CD4-positive, alpha-beta T cell (primary cell): ENCODE measurements around the gene ID1. TPM values are rescaled to one million over a fixed set of nuclear protein-coding genes. Genes with fewer than 3 reads are reported as not detected.

Experiments
- ATAC-seq: fragments of 200-7000 bp; cut with Tn5 transposase; one replicate; pipeline ENCODE4 v1.10.0; 2022; ENCODE audit warnings: mild to moderate bottlenecking; ENCODE audit not compliant: poor library complexity
- CTCF ChIA-PET: fragments of 350-600 bp; sonication (Branson Sonifier 250); formaldehyde crosslinking; loops from one replicate; lab custom pipeline; 2021; ENCODE audit warnings: antibody characterized with exemption, inconsistent platforms; lab: Charles Lee
- POLR2A ChIA-PET: fragments of 350-600 bp; sonication (Branson Sonifier 250); formaldehyde crosslinking; loops from one replicate; lab custom pipeline; 2021; ENCODE audit warnings: antibody characterized with exemption, inconsistent platforms; lab: Charles Lee
- DNase-seq, 14 experiments: peaks; one replicate each; pipeline ENCODE4 v3.0.0-alpha.2; 2013 to 2020; ENCODE audit warnings: mixed read lengths in 2 of 14
- H3K27ac ChIP-seq, 2 donors: one replicate each; pipeline versions ENCODE4 v1.5.1 to v1.7.0; 2013; ENCODE audit warnings: low read length in 2 of 2, low read depth in 1 of 2, mild to moderate bottlenecking in 1 of 2
- H3K27me3 ChIP-seq, 2 experiments: 1 replicate in 1 of 2; 2 replicates in 1 of 2; pipeline versions ENCODE4 v1.6.1 to v1.7.0; 2013; ENCODE audit warnings: low read length in 2 of 2, control low read depth in 1 of 2, mild to moderate bottlenecking in 1 of 2, moderate library complexity in 1 of 2; ENCODE audit not compliant: insufficient read depth in 2 of 2, control insufficient read depth in 1 of 2
- H3K36me3 ChIP-seq: one replicate; pipeline ENCODE4 v1.6.1; 2013; ENCODE audit warnings: low read length, control low read depth; ENCODE audit not compliant: insufficient read depth
- H3K4me1 ChIP-seq: one replicate; pipeline ENCODE4 v1.6.1; 2013; ENCODE audit warnings: low read length, control low read depth; ENCODE audit not compliant: insufficient read depth
- H3K4me3 ChIP-seq: one replicate; pipeline ENCODE4 v1.5.1; 2013; ENCODE audit warnings: mild to moderate bottlenecking, low read length, moderate library complexity
- H3K9me3 ChIP-seq, 2 experiments: 1 replicate in 1 of 2; 2 replicates in 1 of 2; pipeline versions ENCODE4 v1.6.1 to v1.7.0; 2013; ENCODE audit warnings: low read length in 2 of 2, mild to moderate bottlenecking in 2 of 2, control low read depth in 1 of 2, moderate library complexity in 1 of 2; ENCODE audit not compliant: control insufficient read depth in 1 of 2, insufficient read depth in 1 of 2
- H3K27ac Mint-ChIP-seq: one replicate; pipeline ENCODE4 v1.8.0; 2020; ENCODE audit warnings: mixed read lengths
- H3K27me3 Mint-ChIP-seq: one replicate; pipeline ENCODE4 v1.8.0; 2021; ENCODE audit warnings: mixed read lengths
- H3K36me3 Mint-ChIP-seq: one replicate; pipeline ENCODE4 v1.8.0; 2021; ENCODE audit warnings: low read depth, mixed read lengths
- H3K4me1 Mint-ChIP-seq: one replicate; pipeline ENCODE4 v1.8.0; 2021; ENCODE audit warnings: low read depth, mixed read lengths
- H3K4me3 Mint-ChIP-seq: one replicate; pipeline ENCODE4 v1.8.0; 2020; ENCODE audit warnings: mild to moderate bottlenecking, mixed read lengths
- H3K9me3 Mint-ChIP-seq: one replicate; pipeline ENCODE4 v1.8.0; 2020; ENCODE audit warnings: mixed read lengths
- intact Hi-C, 2 experiments: fragments of 100-400 bp; cut with DNase I in 1 of 2; cut with micrococcal nuclease in 1 of 2; formaldehyde crosslinking; loops; one replicate each; pipeline versions ENCODE4 v1.15.1 to v1.9.0; 2023 to 2025; cut with DNase I, micrococcal nuclease
- total RNA-seq, 174 experiments: library from RNA in 2 of 174; stranded (reverse) in 2 of 174; gene quantifications; one replicate each; pipeline ENCODE4 v1.2.3 and lab custom pipeline; 2021 to 2026
- TF ChIP-seq, protein P1 (sequence below): fragments of 200-600 bp; IDR thresholded peaks from one replicate; pipeline ENCODE4 v1.8.0; 2022; ENCODE audit warnings: antibody characterized with exemption, mild to moderate bottlenecking

The ID1 gene
- total RNA-seq, 2 experiments from 2014 or later = 22.8 to 24.2 TPM

DNA sequence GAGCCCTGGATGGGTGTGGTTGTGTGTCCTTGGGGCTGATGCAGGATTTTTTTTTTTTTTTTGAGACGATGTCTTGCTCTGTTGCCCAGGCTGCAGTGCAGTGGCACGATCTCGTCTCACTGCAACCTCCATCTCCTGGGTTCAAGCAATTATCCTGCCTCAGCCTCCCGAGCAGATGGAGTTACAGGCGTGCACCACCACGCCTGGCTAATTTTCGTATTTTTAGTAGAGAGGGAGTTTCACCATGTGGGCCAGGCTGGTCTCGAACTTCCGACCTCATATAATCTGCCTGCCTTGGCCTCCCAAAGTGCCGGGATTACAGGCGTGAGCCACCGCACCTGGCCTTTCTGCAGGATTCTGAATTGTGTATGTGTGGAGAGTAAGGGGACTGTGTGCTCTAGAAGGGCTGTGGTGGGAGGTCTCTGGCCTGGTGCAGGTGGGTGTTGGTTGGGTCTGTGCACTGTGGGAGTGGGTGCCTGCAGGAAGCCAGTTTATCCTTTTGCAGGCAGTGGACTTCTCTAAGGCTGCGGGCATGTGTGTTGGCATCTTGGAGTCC, 11.0 kb upstream of the ID1 start:
- CTCF ChIA-PET = interaction anchor here (1.8 kb wide), 1 partner anchor 19 kb away, joined by 8 read pairs; no protein-coding TSS in a partner anchor
- Mint-ChIP-seq H3K27ac (no peak overlapping the region), H3K36me3 (no peaks in the 10 kb centered on the region), H3K4me3 (no peak overlapping the region), H3K9me3 (no peaks in the 10 kb centered on the region), H3K27me3 (peaks cover 7% of the 10 kb centered on the region), H3K4me1 (no peaks in the 10 kb centered on the region)
- H3K9me3 ChIP-seq = no peaks in the 10 kb centered on the region
- no peaks in the 10 kb centered on the region for H3K4me1 ChIP-seq
- no peak for ATAC-seq
- no peaks in the 10 kb centered on the region for H3K36me3 ChIP-seq
- intact Hi-C loops = no loop called here
- POLR2A ChIA-PET = no interaction called here
- peaks cover 0 to 3% of the 10 kb centered on the region in 2 experiments for H3K27me3 ChIP-seq
- no peak overlapping the region for H3K4me3 ChIP-seq
- TF ChIP-seq, protein P1, sequence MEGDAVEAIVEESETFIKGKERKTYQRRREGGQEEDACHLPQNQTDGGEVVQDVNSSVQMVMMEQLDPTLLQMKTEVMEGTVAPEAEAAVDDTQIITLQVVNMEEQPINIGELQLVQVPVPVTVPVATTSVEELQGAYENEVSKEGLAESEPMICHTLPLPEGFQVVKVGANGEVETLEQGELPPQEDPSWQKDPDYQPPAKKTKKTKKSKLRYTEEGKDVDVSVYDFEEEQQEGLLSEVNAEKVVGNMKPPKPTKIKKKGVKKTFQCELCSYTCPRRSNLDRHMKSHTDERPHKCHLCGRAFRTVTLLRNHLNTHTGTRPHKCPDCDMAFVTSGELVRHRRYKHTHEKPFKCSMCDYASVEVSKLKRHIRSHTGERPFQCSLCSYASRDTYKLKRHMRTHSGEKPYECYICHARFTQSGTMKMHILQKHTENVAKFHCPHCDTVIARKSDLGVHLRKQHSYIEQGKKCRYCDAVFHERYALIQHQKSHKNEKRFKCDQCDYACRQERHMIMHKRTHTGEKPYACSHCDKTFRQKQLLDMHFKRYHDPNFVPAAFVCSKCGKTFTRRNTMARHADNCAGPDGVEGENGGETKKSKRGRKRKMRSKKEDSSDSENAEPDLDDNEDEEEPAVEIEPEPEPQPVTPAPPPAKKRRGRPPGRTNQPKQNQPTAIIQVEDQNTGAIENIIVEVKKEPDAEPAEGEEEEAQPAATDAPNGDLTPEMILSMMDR = no peak
- no peak for DNase-seq
- H3K27ac ChIP-seq = no peak overlapping the region

DNA sequence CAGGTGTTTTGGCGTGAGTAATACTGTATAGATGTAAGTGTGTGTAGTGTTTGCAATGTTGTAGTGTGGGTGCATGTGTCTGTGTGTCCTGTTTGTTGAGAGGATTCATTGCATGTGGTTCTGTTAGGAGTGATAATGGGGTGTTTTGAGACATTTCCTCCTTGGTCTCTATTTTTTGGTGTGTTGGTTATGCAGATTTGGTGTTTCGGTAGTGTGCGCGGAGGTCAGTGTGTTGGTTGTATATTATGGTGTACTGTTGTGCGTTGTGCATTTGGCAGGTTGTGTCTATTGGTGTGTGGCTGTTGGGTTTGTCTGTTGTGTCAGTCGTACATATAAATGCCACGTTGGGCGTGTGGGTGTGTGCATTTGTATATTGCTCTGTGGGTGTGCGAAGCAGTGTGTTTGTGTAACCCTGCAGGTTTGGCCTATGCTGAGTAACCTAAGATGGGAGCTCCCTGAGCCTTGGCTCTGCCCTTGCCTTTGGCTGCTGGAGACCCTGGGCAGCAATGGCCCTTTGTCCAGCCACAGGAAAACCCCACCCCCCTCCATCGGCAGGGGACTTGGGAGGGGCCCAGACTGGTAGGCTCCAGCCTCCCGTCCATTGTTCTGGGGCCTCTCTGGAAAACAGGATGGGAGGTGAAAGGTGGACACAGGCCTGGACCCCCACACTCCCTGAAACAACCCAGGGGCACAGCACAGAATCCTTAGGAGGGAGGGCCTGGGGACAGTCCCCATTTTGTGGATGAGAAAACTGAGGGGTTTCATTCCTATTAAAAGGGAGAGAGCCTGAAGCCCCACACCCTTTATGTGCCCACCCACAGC, 10.3 kb upstream of the ID1 start:
- H3K4me3 ChIP-seq = no peak overlapping the region
- Mint-ChIP-seq H3K36me3 (no peaks in the 10 kb centered on the region), H3K4me1 (no peaks in the 10 kb centered on the region), H3K9me3 (no peaks in the 10 kb centered on the region), H3K4me3 (no peak overlapping the region), H3K27ac (no peak overlapping the region), H3K27me3 (peaks cover 6% of the 10 kb centered on the region)
- ChIA-PET POLR2A (no interaction called here), CTCF (no interaction called here)
- H3K27ac ChIP-seq = no peak overlapping the region
- H3K4me1 ChIP-seq = no peaks in the 10 kb centered on the region
- TF ChIP-seq, protein P1 = no peak
- no peaks in the 10 kb centered on the region for H3K9me3 ChIP-seq
- intact Hi-C loops = no loop called here
- no peak for ATAC-seq
- no peaks in the 10 kb centered on the region for H3K36me3 ChIP-seq
- DNase-seq = no peak
- H3K27me3 ChIP-seq = peaks cover 0 to 3% of the 10 kb centered on the region in 2 experiments

DNA sequence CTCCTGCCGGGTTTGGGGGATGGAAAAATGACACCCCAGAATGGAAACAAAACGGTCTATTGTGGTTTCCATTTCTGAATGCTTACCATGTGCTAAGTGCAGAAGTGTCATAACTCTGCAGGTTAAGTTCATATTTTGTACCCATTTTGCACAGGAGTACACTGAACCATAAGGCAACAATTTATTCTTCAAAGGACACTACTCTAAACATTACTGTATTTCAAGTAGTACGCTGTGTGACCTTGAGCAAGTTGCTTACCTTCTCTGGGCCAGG, 9.8 kb upstream of the ID1 start:
- Mint-ChIP-seq H3K36me3 (no peaks in the 10 kb centered on the region), H3K9me3 (no peaks in the 10 kb centered on the region), H3K27me3 (peaks cover 6% of the 10 kb centered on the region), H3K4me1 (no peaks in the 10 kb centered on the region), H3K4me3 (no peak overlapping the region), H3K27ac (no peak overlapping the region)
- Histone ChIP-seq H3K27me3 (peaks cover 0 to 3% of the 10 kb centered on the region in 2 experiments), H3K4me1 (no peaks in the 10 kb centered on the region), H3K27ac (no peak overlapping the region), H3K9me3 (no peaks in the 10 kb centered on the region), H3K4me3 (no peak overlapping the region), H3K36me3 (no peaks in the 10 kb centered on the region)
- ATAC-seq (no peak), DNase-seq (no peak)
- intact Hi-C loops = no loop called here
- POLR2A ChIA-PET = no interaction called here
- TF ChIP-seq, protein P1 = no peak
- CTCF ChIA-PET = no interaction called here
